ENCODE data around the gene ADGRD2.

Gene ADGRD2

DNA sequence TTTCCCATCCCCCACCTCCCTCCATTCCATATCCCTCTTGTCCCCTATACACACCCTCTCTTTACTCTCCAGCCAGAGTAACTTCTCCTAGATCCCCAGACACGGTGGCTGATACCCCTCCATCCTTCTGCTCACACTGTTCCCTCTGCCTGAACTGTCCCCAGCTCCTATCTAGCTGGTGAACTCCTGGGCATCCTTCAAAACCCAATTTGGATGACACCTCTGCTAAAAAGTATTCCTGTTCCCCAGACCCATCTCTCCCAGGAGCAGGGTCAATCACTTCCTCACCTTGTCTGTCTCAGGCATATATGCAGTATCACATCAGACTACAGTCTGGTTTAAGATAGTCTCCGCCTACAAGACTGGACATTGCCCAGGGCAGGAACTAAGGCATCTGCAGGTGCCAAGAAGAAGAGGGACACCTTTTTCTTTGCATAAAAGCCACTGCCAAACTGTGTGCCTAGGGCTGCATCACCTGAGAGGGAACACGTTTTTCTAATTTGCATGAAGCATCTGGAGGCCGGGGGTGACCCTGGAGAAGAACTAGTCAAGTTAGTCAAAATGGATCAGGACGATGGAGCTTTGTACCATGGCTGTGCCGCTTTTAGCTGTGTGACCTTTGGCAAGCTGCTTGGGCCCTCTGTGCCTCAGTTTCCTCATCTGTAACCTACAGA, 29.8 kb downstream of the ADGRD2 start:
- Histone ChIP-seq H3K9ac (ENCODE audit: low read length in 2 of 2) (no peak overlapping the region), H3K4me3 (ENCODE audit: low read length in 2 of 2) (no peak overlapping the region), H3K27me3 (ENCODE audit: control insufficient read depth in 1 of 2, insufficient read depth in 2 of 2, low read length in 2 of 2) (peaks cover 57 to 60% of the 10 kb centered on the region in 2 donors), H3K36me3 (ENCODE audit: control insufficient read depth in 2 of 2, insufficient read depth in 2 of 2, low read length in 2 of 2) (no peaks in the 10 kb centered on the region), H3K9me3 (ENCODE audit: control insufficient read depth in 2 of 2, low read length in 2 of 2) (peaks cover 0 to 4% of the 10 kb centered on the region in 2 donors), H3K4me1 (ENCODE audit: control insufficient read depth, insufficient read depth, low read length) (no peaks in the 10 kb centered on the region), H3K27ac (ENCODE audit: low read length) (no peak overlapping the region)

- H3K9me3 ChIP-seq (ENCODE audit: control insufficient read depth in 2 of 2, low read length in 2 of 2) = peaks cover 0 to 4% of the 10 kb centered on the region in 2 donors
- H3K4me3 ChIP-seq (ENCODE audit: low read length in 2 of 2) = no peak overlapping the region
- H3K36me3 ChIP-seq (ENCODE audit: control insufficient read depth in 2 of 2, insufficient read depth in 2 of 2, low read length in 2 of 2) = no peaks in the 10 kb centered on the region
- H3K4me1 ChIP-seq (ENCODE audit: control insufficient read depth, insufficient read depth, low read length) = no peaks in the 10 kb centered on the region
- peaks cover 55 to 56% of the 10 kb centered on the region in 2 donors for H3K27me3 ChIP-seq (ENCODE audit: control insufficient read depth in 1 of 2, insufficient read depth in 2 of 2, low read length in 2 of 2)
- H3K27ac ChIP-seq (ENCODE audit: low read length) = no peak overlapping the region
- H3K9ac ChIP-seq (ENCODE audit: low read length in 2 of 2) = no peak overlapping the region
These were observed 30.4 kb downstream of the ADGRD2 start for GRCh38 chr9:124480621-124480981.

- Histone ChIP-seq H3K9me3 (ENCODE audit: control insufficient read depth in 2 of 2, low read length in 2 of 2) (peaks cover 0 to 4% of the 10 kb centered on the region in 2 donors), H3K4me3 (ENCODE audit: low read length in 2 of 2) (no peak overlapping the region), H3K27ac (ENCODE audit: low read length) (no peak overlapping the region), H3K9ac (ENCODE audit: low read length in 2 of 2) (no peak overlapping the region), H3K4me1 (ENCODE audit: control insufficient read depth, insufficient read depth, low read length) (no peaks in the 10 kb centered on the region), H3K36me3 (ENCODE audit: control insufficient read depth in 2 of 2, insufficient read depth in 2 of 2, low read length in 2 of 2) (no peaks in the 10 kb centered on the region), H3K27me3 (ENCODE audit: control insufficient read depth in 1 of 2, insufficient read depth in 2 of 2, low read length in 2 of 2) (peaks cover 52 to 53% of the 10 kb centered on the region in 2 donors)
These were observed 30.9 kb downstream of the ADGRD2 start for GRCh38 chr9:124481115-124481514.

DNA sequence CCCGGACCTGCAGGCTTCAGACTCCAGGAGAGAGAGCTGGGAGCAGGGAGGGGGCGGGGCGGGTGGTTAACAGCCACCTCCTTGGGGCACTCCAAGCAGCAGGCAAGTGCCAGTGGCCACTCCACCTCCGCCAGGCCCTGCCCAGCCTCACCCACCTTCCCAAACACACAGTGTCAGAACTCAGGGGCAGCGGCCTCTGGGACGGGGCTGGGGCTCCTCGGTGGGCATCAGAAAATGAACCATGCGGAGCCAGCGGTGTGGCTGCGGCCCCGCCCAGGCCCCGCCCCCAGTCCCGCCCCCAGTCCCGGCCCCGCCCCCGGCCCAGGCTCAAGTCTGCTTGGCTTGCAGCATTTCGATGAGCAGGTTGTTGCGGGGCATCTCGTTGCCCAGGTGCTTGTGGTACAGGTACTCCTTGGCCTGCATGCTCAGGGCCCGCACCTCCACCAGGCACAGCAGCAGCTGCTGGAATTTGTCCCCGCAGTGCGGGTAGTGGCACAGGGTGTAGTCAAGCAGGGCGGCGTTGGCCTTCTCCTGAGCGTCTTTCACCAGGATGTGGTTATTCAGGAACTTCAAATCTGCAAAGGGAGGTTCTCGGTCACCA, 32.3 kb downstream of the ADGRD2 start:
- peaks cover 0 to 4% of the 10 kb centered on the region in 2 donors for H3K9me3 ChIP-seq (ENCODE audit: control insufficient read depth in 2 of 2, low read length in 2 of 2)
- peaks cover 50 to 53% of the 10 kb centered on the region in 2 donors for H3K27me3 ChIP-seq (ENCODE audit: control insufficient read depth in 1 of 2, insufficient read depth in 2 of 2, low read length in 2 of 2)
- no peaks in the 10 kb centered on the region for H3K36me3 ChIP-seq (ENCODE audit: control insufficient read depth in 2 of 2, insufficient read depth in 2 of 2, low read length in 2 of 2)
- H3K4me1 ChIP-seq (ENCODE audit: control insufficient read depth, insufficient read depth, low read length) = no peaks in the 10 kb centered on the region
- no peak overlapping the region for H3K9ac ChIP-seq (ENCODE audit: low read length in 2 of 2)
- H3K27ac ChIP-seq (ENCODE audit: low read length) = no peak overlapping the region
- H3K4me3 ChIP-seq (ENCODE audit: low read length in 2 of 2) = no peak overlapping the region

GRCh38 chr9:124483481-124483880, 33.2 kb downstream of the ADGRD2 start:
- peaks cover 47 to 51% of the 10 kb centered on the region in 2 donors for H3K27me3 ChIP-seq (ENCODE audit: control insufficient read depth in 1 of 2, insufficient read depth in 2 of 2, low read length in 2 of 2)

GRCh38 chr9:124485201-124485600, 35.0 kb downstream of the ADGRD2 start:
- Histone ChIP-seq H3K36me3 (ENCODE audit: control insufficient read depth in 2 of 2, insufficient read depth in 2 of 2, low read length in 2 of 2) (no peaks in the 10 kb centered on the region), H3K4me3 (ENCODE audit: low read length in 2 of 2) (no peak overlapping the region), H3K9ac (ENCODE audit: low read length in 2 of 2) (no peak overlapping the region), H3K27ac (ENCODE audit: low read length) (no peak overlapping the region), H3K27me3 (ENCODE audit: control insufficient read depth in 1 of 2, insufficient read depth in 2 of 2, low read length in 2 of 2) (peaks cover 33 to 46% of the 10 kb centered on the region in 2 donors), H3K4me1 (ENCODE audit: control insufficient read depth, insufficient read depth, low read length) (no peaks in the 10 kb centered on the region), H3K9me3 (ENCODE audit: control insufficient read depth in 2 of 2, low read length in 2 of 2) (peaks cover 0 to 4% of the 10 kb centered on the region in 2 donors)

More at GRCh38 chr9:124483481-124483880, 33.2 kb downstream of the ADGRD2 start:
- Histone ChIP-seq H3K27ac (ENCODE audit: low read length) (no peak overlapping the region), H3K4me3 (ENCODE audit: low read length in 2 of 2) (no peak overlapping the region), H3K4me1 (ENCODE audit: control insufficient read depth, insufficient read depth, low read length) (no peaks in the 10 kb centered on the region), H3K9ac (ENCODE audit: low read length in 2 of 2) (no peak overlapping the region), H3K9me3 (ENCODE audit: control insufficient read depth in 2 of 2, low read length in 2 of 2) (peaks cover 0 to 4% of the 10 kb centered on the region in 2 donors), H3K36me3 (ENCODE audit: control insufficient read depth in 2 of 2, insufficient read depth in 2 of 2, low read length in 2 of 2) (no peaks in the 10 kb centered on the region)

DNA sequence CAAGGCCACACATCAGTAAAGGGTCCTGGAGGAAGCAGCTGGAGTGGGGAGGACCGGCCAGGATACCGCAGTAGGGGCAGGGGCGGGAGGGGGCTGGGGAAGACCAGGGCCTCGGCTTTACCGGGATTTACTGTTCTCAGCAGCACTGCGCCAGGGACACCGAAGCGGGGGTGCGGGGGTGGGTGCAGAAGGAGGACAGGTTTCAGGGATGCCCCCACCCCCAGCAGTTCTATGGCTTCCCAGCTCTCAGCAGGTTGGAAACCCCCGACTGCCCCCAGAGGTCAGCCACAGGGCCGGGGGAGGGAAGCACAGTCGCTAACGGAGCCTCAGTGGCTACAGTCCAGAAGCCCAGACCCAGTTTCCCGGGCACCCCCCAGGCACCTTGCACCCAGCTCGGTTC, 35.7 kb downstream of the ADGRD2 start:
- Histone ChIP-seq H3K27me3 (ENCODE audit: control insufficient read depth in 1 of 2, insufficient read depth in 2 of 2, low read length in 2 of 2) (peaks cover 30 to 42% of the 10 kb centered on the region in 2 donors), H3K9me3 (ENCODE audit: control insufficient read depth in 2 of 2, low read length in 2 of 2) (peaks cover 0 to 4% of the 10 kb centered on the region in 2 donors), H3K4me1 (ENCODE audit: control insufficient read depth, insufficient read depth, low read length) (no peaks in the 10 kb centered on the region), H3K27ac (ENCODE audit: low read length) (no peak overlapping the region), H3K36me3 (ENCODE audit: control insufficient read depth in 2 of 2, insufficient read depth in 2 of 2, low read length in 2 of 2) (no peaks in the 10 kb centered on the region), H3K4me3 (ENCODE audit: low read length in 2 of 2) (no peak overlapping the region), H3K9ac (ENCODE audit: low read length in 2 of 2) (no peak overlapping the region)

- H3K4me3 ChIP-seq (ENCODE audit: low read length in 2 of 2) = no peak overlapping the region
- no peaks in the 10 kb centered on the region for H3K4me1 ChIP-seq (ENCODE audit: control insufficient read depth, insufficient read depth, low read length)
- H3K9ac ChIP-seq (ENCODE audit: low read length in 2 of 2) = no peak overlapping the region
- H3K27me3 ChIP-seq (ENCODE audit: control insufficient read depth in 1 of 2, insufficient read depth in 2 of 2, low read length in 2 of 2) = peaks cover 32 to 42% of the 10 kb centered on the region in 2 donors
- peaks cover 0 to 4% of the 10 kb centered on the region in 2 donors for H3K9me3 ChIP-seq (ENCODE audit: control insufficient read depth in 2 of 2, low read length in 2 of 2)
- no peaks in the 10 kb centered on the region for H3K36me3 ChIP-seq (ENCODE audit: control insufficient read depth in 2 of 2, insufficient read depth in 2 of 2, low read length in 2 of 2)
- no peak overlapping the region for H3K27ac ChIP-seq (ENCODE audit: low read length)
These were observed 36.6 kb downstream of the ADGRD2 start for GRCh38 chr9:124486778-124487259.

GRCh38 chr9:124487260-124488182, 37.3 kb downstream of the ADGRD2 start:
- no peak overlapping the region for H3K27ac ChIP-seq (ENCODE audit: low read length)
- H3K27me3 ChIP-seq (ENCODE audit: control insufficient read depth in 1 of 2, insufficient read depth in 2 of 2, low read length in 2 of 2) = peaks cover 32 to 42% of the 10 kb centered on the region in 2 donors
- H3K9me3 ChIP-seq (ENCODE audit: control insufficient read depth in 2 of 2, low read length in 2 of 2) = peaks cover 0 to 4% of the 10 kb centered on the region in 2 donors
- H3K4me3 ChIP-seq (ENCODE audit: low read length in 2 of 2) = no peak overlapping the region
- no peaks in the 10 kb centered on the region for H3K4me1 ChIP-seq (ENCODE audit: control insufficient read depth, insufficient read depth, low read length)
- H3K36me3 ChIP-seq (ENCODE audit: control insufficient read depth in 2 of 2, insufficient read depth in 2 of 2, low read length in 2 of 2) = no peaks in the 10 kb centered on the region
- no peak overlapping the region for H3K9ac ChIP-seq (ENCODE audit: low read length in 2 of 2)

DNA sequence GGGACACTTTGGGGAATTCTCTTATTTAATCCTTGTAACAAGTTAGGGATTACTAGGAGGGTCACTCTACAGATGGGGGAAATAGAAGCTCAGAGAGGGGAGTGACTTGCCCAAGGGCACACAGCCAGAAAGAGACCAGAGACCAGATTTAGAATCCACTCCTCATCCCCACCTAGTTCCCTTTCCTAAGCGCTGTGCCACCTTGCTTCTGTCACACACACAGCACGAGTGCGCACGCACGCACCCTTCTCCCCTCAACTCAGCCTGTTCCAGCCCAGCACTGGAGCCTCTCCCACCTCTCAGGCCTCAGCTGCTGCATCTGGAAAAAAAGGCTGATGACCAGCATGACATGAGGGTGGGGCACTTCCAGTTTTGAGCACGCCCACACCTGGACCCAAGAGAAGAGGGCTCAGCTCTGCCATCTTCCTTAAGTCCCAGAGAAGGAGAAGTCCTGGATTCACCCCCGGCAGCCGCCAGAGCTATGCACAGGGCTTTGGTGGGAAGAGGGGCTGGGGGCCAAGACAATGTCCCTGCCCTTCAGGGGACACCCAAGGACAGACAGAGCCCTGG, 38.5 kb downstream of the ADGRD2 start:
- H3K4me3 ChIP-seq (ENCODE audit: low read length in 2 of 2) = no peak overlapping the region
- H3K9ac ChIP-seq (ENCODE audit: low read length in 2 of 2) = no peak overlapping the region
- H3K27me3 ChIP-seq (ENCODE audit: control insufficient read depth in 1 of 2, insufficient read depth in 2 of 2, low read length in 2 of 2) = peaks cover 27 to 35% of the 10 kb centered on the region in 2 donors
- no peak overlapping the region for H3K27ac ChIP-seq (ENCODE audit: low read length)
- H3K36me3 ChIP-seq (ENCODE audit: control insufficient read depth in 2 of 2, insufficient read depth in 2 of 2, low read length in 2 of 2) = no peaks in the 10 kb centered on the region
- H3K4me1 ChIP-seq (ENCODE audit: control insufficient read depth, insufficient read depth, low read length) = no peaks in the 10 kb centered on the region
- H3K9me3 ChIP-seq (ENCODE audit: control insufficient read depth in 2 of 2, low read length in 2 of 2) = no peaks in the 10 kb centered on the region
